PC-3 (cell line): ENCODE results near the gene ASNS. TPM values are rescaled to one million over a fixed set of nuclear protein-coding genes. Genes with fewer than 3 reads are reported as not detected.

Experiments
- ATAC-seq: fragments of 200-7000 bp; cut with Tn5 transposase; 2 replicates; pipeline ENCODE4 v1.9.1; 2020; ENCODE audit warnings: mild to moderate bottlenecking, moderate library complexity
- BruUV-seq: library from RNA; stranded (reverse); fragments of 400-500 nt; replicated peaks from 2 replicates; lab custom pipeline; 2021; lab: Mats Ljungman, UMichigan
- CTCF ChIA-PET: fragments of 300-600 bp; sonication (Branson Sonifier 250); formaldehyde crosslinking; loops from one replicate; lab custom pipeline; 2022; ENCODE audit warnings: antibody characterized with exemption; lab: Charles Lee
- POLR2A ChIA-PET: fragments of 300-600 bp; sonication (Branson Sonifier 250); formaldehyde crosslinking; loops from one replicate; lab custom pipeline; 2022; ENCODE audit warnings: antibody characterized with exemption; ENCODE audit not compliant: unreplicated experiment; lab: Charles Lee
- DNase-seq: peaks from one replicate; pipeline ENCODE4 v3.0.0-alpha.2; 2015
- H2AFZ ChIP-seq: fragments of 300-600 bp; sonication (generic); 2 replicates; pipeline ENCODE4 v1.6.0; 2016; ENCODE audit warnings: antibody characterized with exemption, low read length
- H3F3A ChIP-seq: fragments of 300-600 bp; sonication (generic); one replicate; pipeline ENCODE4 v1.6.0; 2017; ENCODE audit warnings: antibody characterized with exemption, low read length, control low read depth, mild to moderate bottlenecking; ENCODE audit not compliant: unreplicated experiment
- H3K27ac ChIP-seq: fragments of 300-600 bp; sonication (generic); 2 replicates; pipeline ENCODE4 v1.5.1; 2016; ENCODE audit warnings: mild to moderate bottlenecking, low read length
- H3K27me3 ChIP-seq: fragments of 300-600 bp; sonication (generic); 2 replicates; pipeline ENCODE4 v1.6.1; 2016; ENCODE audit warnings: low read length, mixed read lengths
- H3K36me3 ChIP-seq: fragments of 300-600 bp; sonication (generic); 2 replicates; pipeline ENCODE4 v1.6.1; 2016; ENCODE audit warnings: low read depth, mixed run types, low read length, mixed read lengths
- H3K4me1 ChIP-seq: fragments of 300-600 bp; sonication (generic); 2 replicates; pipeline ENCODE4 v1.5.1; 2016; ENCODE audit warnings: low read length; ENCODE audit not compliant: insufficient read depth
- H3K4me2 ChIP-seq: fragments of 300-600 bp; sonication (generic); 2 replicates; pipeline ENCODE4 v1.6.0; 2016; ENCODE audit warnings: low read length
- H3K4me3 ChIP-seq: fragments of 300-600 bp; sonication (generic); 2 replicates; pipeline ENCODE4 v1.5.1; 2016; ENCODE audit warnings: mild to moderate bottlenecking, low read length, mixed read lengths
- H3K79me2 ChIP-seq: fragments of 300-600 bp; sonication (generic); 2 replicates; pipeline ENCODE4 v1.6.1; 2017; ENCODE audit warnings: low read length, mixed read lengths
- H3K9ac ChIP-seq: fragments of 300-600 bp; sonication (generic); 2 replicates; pipeline ENCODE4 v1.6.0; 2016; ENCODE audit warnings: mild to moderate bottlenecking, low read length
- H3K9me2 ChIP-seq: fragments of 300-600 bp; sonication (generic); replicated peaks from 2 replicates; pipeline ENCODE4 v1.6.1; 2016; ENCODE audit warnings: mixed run types, low read length, mixed read lengths
- H3K9me3 ChIP-seq: fragments of 300-600 bp; sonication (generic); 2 replicates; pipeline ENCODE4 v1.6.1; 2016; ENCODE audit warnings: low read length, mixed read lengths
- H4K20me1 ChIP-seq: fragments of 300-600 bp; sonication (generic); 2 replicates; pipeline ENCODE4 v1.6.1; 2016; ENCODE audit warnings: low read length, mixed read lengths
- EZH2 ChIP-seq: fragments of 300-600 bp; sonication (generic); IDR thresholded peaks from one replicate; pipeline ENCODE4 v1.6.1; 2017; ENCODE audit warnings: antibody characterized with exemption, mild to moderate bottlenecking, low read length; ENCODE audit not compliant: unreplicated experiment
- EZH2phosphoT487 ChIP-seq: fragments of 300-600 bp; sonication (generic); IDR thresholded peaks from 2 replicates; pipeline ENCODE4 v1.6.1; 2018; ENCODE audit warnings: mild to moderate bottlenecking, antibody characterized with exemption, low read length, borderline replicate concordance
- intact Hi-C: fragments of 100-400 bp; cut with micrococcal nuclease; formaldehyde crosslinking; loops from 2 replicates; pipeline ENCODE4 v1.9.0; 2023
- total RNA-seq: library from RNA; depleted of rRNA; stranded (reverse); fragments of >200 nt; gene quantifications from 2 replicates; pipeline ENCODE4 v1.2.3, GENCODE V29; 2014; rRNA removed
- TF ChIP-seq, protein P1 (sequence below): fragments of 300-600 bp; sonication (generic); conservative IDR thresholded peaks from 2 replicates; pipeline ENCODE4 v1.5.1; 2017; ENCODE audit warnings: antibody characterized with exemption, low read depth, mild to moderate bottlenecking, low read length

The ASNS gene
- total RNA-seq, 1 experiment from 2014 or later: 19.5 TPM

DNA sequence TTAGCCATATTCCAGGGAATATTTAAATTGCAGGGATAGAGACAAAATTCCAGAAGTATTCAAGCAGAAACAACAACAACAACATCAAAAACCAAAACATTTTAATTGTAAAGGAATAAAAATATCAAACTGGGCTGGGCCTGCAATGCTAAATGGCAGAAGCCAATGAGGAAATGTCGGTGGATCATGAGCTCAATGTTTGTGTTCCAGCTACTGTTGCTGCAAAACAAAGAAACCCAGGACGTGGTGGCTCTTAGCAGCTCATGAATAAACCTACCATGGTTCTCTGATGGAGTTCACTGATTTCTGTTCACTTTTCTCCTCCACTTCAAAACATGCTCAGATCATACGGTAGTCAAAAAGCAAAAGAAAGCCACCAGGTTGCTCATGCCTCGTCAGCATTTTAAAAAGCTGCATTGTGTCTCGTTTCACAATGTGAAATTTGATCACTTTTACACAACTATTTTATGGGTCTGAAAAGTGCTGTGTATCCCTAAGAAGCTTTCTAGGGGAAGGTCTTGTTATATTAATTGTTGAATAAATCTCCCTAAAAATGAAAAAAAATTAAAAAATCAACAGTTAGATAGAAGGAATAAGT is 54.0 kb downstream of the ASNS start:
- no peaks in the 10 kb centered on the region for H3K9me3 ChIP-seq
- ChIA-PET POLR2A (no interaction called here), CTCF (interaction anchor here (0.5 to 0.6 kb wide), 2 partner anchors 17 to 319 kb away, joined by 3 to 4 read pairs; no protein-coding TSS in a partner anchor)
- no peaks in the 10 kb centered on the region for H3K36me3 ChIP-seq
- H3K79me2 ChIP-seq: no peaks in the 10 kb centered on the region
- no peaks in the 10 kb centered on the region for H4K20me1 ChIP-seq
- no peaks in the 10 kb centered on the region for H3F3A ChIP-seq
- no peak overlapping the region for H3K27ac ChIP-seq
- DNase-seq (no peak), ATAC-seq (no peak)
- H3K4me2 ChIP-seq: no peak overlapping the region
- H3K9me2 ChIP-seq: no peaks in the 10 kb centered on the region
- H3K9ac ChIP-seq: no peak overlapping the region
- intact Hi-C loops: no loop called here
- no TSS peak for BruUV-seq
- H3K4me3 ChIP-seq: no peak overlapping the region
- no peaks in the 10 kb centered on the region for H3K4me1 ChIP-seq
- TF ChIP-seq EZH2: no peak
- TF ChIP-seq, protein P1, sequence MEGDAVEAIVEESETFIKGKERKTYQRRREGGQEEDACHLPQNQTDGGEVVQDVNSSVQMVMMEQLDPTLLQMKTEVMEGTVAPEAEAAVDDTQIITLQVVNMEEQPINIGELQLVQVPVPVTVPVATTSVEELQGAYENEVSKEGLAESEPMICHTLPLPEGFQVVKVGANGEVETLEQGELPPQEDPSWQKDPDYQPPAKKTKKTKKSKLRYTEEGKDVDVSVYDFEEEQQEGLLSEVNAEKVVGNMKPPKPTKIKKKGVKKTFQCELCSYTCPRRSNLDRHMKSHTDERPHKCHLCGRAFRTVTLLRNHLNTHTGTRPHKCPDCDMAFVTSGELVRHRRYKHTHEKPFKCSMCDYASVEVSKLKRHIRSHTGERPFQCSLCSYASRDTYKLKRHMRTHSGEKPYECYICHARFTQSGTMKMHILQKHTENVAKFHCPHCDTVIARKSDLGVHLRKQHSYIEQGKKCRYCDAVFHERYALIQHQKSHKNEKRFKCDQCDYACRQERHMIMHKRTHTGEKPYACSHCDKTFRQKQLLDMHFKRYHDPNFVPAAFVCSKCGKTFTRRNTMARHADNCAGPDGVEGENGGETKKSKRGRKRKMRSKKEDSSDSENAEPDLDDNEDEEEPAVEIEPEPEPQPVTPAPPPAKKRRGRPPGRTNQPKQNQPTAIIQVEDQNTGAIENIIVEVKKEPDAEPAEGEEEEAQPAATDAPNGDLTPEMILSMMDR: no peak
- no peak for TF ChIP-seq EZH2phosphoT487
- H2AFZ ChIP-seq: no peak overlapping the region
- H3K27me3 ChIP-seq: peaks cover 4% of the 10 kb centered on the region; the same call in 1 of the 2 replicates

Other genes starting within 250 kb of the ASNS start
- gene TAC1, start 140.3 kb downstream of the ASNS start, total RNA-seq: not detected in 2 replicates
- not detected in 2 replicates for gene OCM2, start 117.8 kb upstream of the ASNS start, total RNA-seq
- 9.0 and 16.0 TPM in 2 replicates for gene LMTK2, start 234.5 kb upstream of the ASNS start, total RNA-seq